Keratinocyte (primary cell): ENCODE data around the gene PTPN12. TPM values are rescaled to one million over a fixed set of nuclear protein-coding genes. Genes with fewer than 3 reads are reported as not detected.

Experiments
- DNase-seq: peaks from one replicate; pipeline ENCODE4 v3.0.0-alpha.2; 2011; ENCODE audit warnings: low read depth, missing footprints, low spot score
- FAIRE-seq: peaks from 2 replicates; lab custom pipeline; 2011; peaks lifted over from hg19 to GRCh38; lab: Jason Lieb, UNC
- H2AFZ ChIP-seq: 2 replicates; pipeline ENCODE4 v1.6.0; 2012; ENCODE audit warnings: low read length, control low read depth, inconsistent platforms; ENCODE audit not compliant: control insufficient read depth
- H3K27ac ChIP-seq: 2 replicates; pipeline ENCODE4 v1.5.1; 2011; ENCODE audit warnings: low read length; ENCODE audit not compliant: control insufficient read depth, insufficient read depth
- H3K27me3 ChIP-seq: 3 replicates; pipeline ENCODE4 v1.6.0; 2011; ENCODE audit warnings: low read length; ENCODE audit not compliant: control insufficient read depth, insufficient read depth; ENCODE audit errors: extremely low read depth
- H3K36me3 ChIP-seq, 2 experiments: 2 replicates in 1 of 2; 3 replicates in 1 of 2; pipeline ENCODE4 v1.5.1; 2011; ENCODE audit warnings: low read length in 2 of 2, mild to moderate bottlenecking in 1 of 2; ENCODE audit not compliant: control insufficient read depth in 2 of 2, insufficient read depth in 2 of 2; ENCODE audit errors: extremely low read depth in 1 of 2
- H3K4me1 ChIP-seq: 3 replicates; pipeline ENCODE4 v1.5.1; 2011; ENCODE audit warnings: low read length; ENCODE audit not compliant: control insufficient read depth, insufficient read depth; ENCODE audit errors: extremely low read depth
- H3K4me2 ChIP-seq: 3 replicates; pipeline ENCODE4 v1.6.0; 2011; ENCODE audit warnings: low read depth, low read length; ENCODE audit not compliant: control insufficient read depth, insufficient read depth; ENCODE audit errors: extremely low read depth
- H3K4me3 ChIP-seq, 3 experiments: fragments of 200-600 bp in 1 of 3; sonication (generic) in 1 of 3; 2 replicates in 2 of 3; 3 replicates in 1 of 3; pipeline ENCODE4 v1.5.1; 2011 to 2016; ENCODE audit warnings: low read length in 3 of 3, mild to moderate bottlenecking in 3 of 3, control low read depth in 2 of 3, inconsistent platforms in 1 of 3, low read depth in 1 of 3, mixed read lengths in 1 of 3, mixed run types in 1 of 3, moderate library complexity in 1 of 3; ENCODE audit not compliant: control insufficient read depth in 2 of 3, insufficient read depth in 2 of 3; ENCODE audit errors: extremely low read depth in 1 of 3
- H3K79me2 ChIP-seq: 2 replicates; pipeline ENCODE4 v1.6.0; 2012; ENCODE audit warnings: low read length; ENCODE audit not compliant: control insufficient read depth, insufficient read depth
- H3K9ac ChIP-seq: 3 replicates; pipeline ENCODE4 v1.6.0; 2011; ENCODE audit warnings: low read length; ENCODE audit not compliant: control insufficient read depth, insufficient read depth; ENCODE audit errors: extremely low read depth
- H3K9me1 ChIP-seq: 3 replicates; pipeline ENCODE4 v1.6.0; 2011; ENCODE audit warnings: low read length; ENCODE audit not compliant: control insufficient read depth, insufficient read depth; ENCODE audit errors: extremely low read depth
- H3K9me3 ChIP-seq: 2 replicates; pipeline ENCODE4 v1.5.1; 2012; ENCODE audit warnings: low read depth, low read length; ENCODE audit not compliant: control insufficient read depth
- H4K20me1 ChIP-seq: 3 replicates; pipeline ENCODE4 v1.6.0; 2011; ENCODE audit warnings: low read length; ENCODE audit not compliant: control insufficient read depth, insufficient read depth; ENCODE audit errors: extremely low read depth
- CTCF ChIP-seq, 3 experiments: IDR thresholded peaks in 1 of 3; conservative IDR thresholded peaks in 1 of 3; optimal IDR thresholded peaks in 1 of 3; 2 replicates in 2 of 3; 3 replicates in 1 of 3; pipeline versions ENCODE3 to v1.5.1; 2011; ENCODE audit warnings: low read length in 3 of 3, mild to moderate bottlenecking in 3 of 3, moderate library complexity in 2 of 3, control low read depth in 1 of 3, inconsistent platforms in 1 of 3; ENCODE audit not compliant: insufficient read depth in 2 of 3; ENCODE audit errors: extremely low read depth in 1 of 3
- EZH2 ChIP-seq: IDR thresholded peaks from one replicate; pipeline ENCODE4 v1.6.1; 2012; ENCODE audit warnings: inconsistent platforms, mild to moderate bottlenecking, low read length, moderate library complexity
- dilution Hi-C: fragments of 300-500 bp; cut with MboI; formaldehyde crosslinking; loops from one replicate; pipeline ENCODE4 v1.7.0; 2020; ENCODE audit warnings: low sequenced_read_pairs; ENCODE audit not compliant: extremely low pct_ligation_motif_present
- polyA plus RNA-seq, 5 experiments: library from polyadenylated mRNA; depleted of rRNA in 3 of 5; stranded (reverse) in 3 of 5; stranded (forward) in 1 of 5; unstranded in 1 of 5; fragments of >200 nt; gene quantifications; 1 replicate in 1 of 5; 2 replicates in 3 of 5; 3 replicates in 1 of 5; pipeline versions ENCODE4 v1.2.1 to v1.2.3, GENCODE V29; 2011 to 2012; ENCODE audit warnings: missing spikeins in 2 of 5, low read depth in 1 of 5, low replicate concordance in 1 of 5

Gene PTPN12
- polyA plus RNA-seq, 1 donor (not counting 4 experiments of a cell fraction or from before 2014, with no cell fraction given), result 61.1 TPM

- H2AFZ ChIP-seq, result no peak overlapping the region
- no peak overlapping the region for H3K27ac ChIP-seq
- dilution Hi-C loops, result no loop called here
- H3K79me2 ChIP-seq, result peaks cover 4% of the 10 kb centered on the region
- no peak overlapping the region for H3K4me2 ChIP-seq
- no peaks in the 10 kb centered on the region for H4K20me1 ChIP-seq
- FAIRE-seq (peak; percentile 17), DNase-seq (no peak)
- H3K4me1 ChIP-seq, result no peaks in the 10 kb centered on the region
- no peak overlapping the region for H3K4me3 ChIP-seq
- H3K36me3 ChIP-seq, result peaks cover 20 to 26% of the 10 kb centered on the region in 2 experiments
- H3K9me1 ChIP-seq, result no peaks in the 10 kb centered on the region
- no peaks in the 10 kb centered on the region for H3K9me3 ChIP-seq
- H3K9ac ChIP-seq, result no peak overlapping the region
- TF ChIP-seq CTCF (optimal IDR thresholded peaks at IDR 0.05 in 1 of 3, IDR thresholded peaks at IDR 0.05 in 1 of 3, conservative IDR thresholded peaks at IDR 0.05 in 1 of 3; ENCODE audit: extremely low read depth in 1 of 3, insufficient read depth in 2 of 3, low read length in 3 of 3), result no peak
- no peak for TF ChIP-seq EZH2
- no peaks in the 10 kb centered on the region for H3K27me3 ChIP-seq
These were observed 90.2 kb downstream of the PTPN12 start for GRCh38 chr7:77627309-77627676.

DNA sequence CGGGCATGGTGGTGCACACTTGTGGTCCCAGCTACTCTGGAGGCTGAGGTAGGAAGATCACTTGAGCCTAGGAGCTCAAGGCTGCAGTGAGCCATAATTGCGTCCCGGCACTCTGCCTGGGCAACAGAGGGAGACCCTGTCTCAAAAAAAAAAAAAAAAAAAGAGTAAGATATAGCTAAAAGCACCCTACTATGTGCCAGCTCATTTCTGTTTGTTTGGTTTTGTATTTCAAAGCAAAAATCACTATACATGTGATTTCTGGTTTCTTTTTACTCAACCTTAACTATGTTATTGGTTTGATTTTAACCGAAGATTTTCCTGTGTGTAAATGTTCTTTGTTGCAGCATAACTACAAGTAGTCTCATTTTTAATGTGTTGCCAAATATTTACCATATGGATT lies 92.7 kb downstream of the PTPN12 start:
- H3K9me1 ChIP-seq, result no peaks in the 10 kb centered on the region
- no peak overlapping the region for H3K27ac ChIP-seq
- no peaks in the 10 kb centered on the region for H3K27me3 ChIP-seq
- no peak overlapping the region for H2AFZ ChIP-seq
- H3K36me3 ChIP-seq, result peaks cover 19 to 22% of the 10 kb centered on the region in 2 experiments
- H3K79me2 ChIP-seq, result peaks cover 4% of the 10 kb centered on the region
- H4K20me1 ChIP-seq, result no peaks in the 10 kb centered on the region
- TF ChIP-seq EZH2 (no peak), CTCF (optimal IDR thresholded peaks at IDR 0.05 in 1 of 3, IDR thresholded peaks at IDR 0.05 in 1 of 3, conservative IDR thresholded peaks at IDR 0.05 in 1 of 3; ENCODE audit: extremely low read depth in 1 of 3, insufficient read depth in 2 of 3, low read length in 3 of 3) (no peak)
- H3K9me3 ChIP-seq, result no peaks in the 10 kb centered on the region
- no peak overlapping the region for H3K9ac ChIP-seq
- H3K4me3 ChIP-seq, result no peak overlapping the region
- dilution Hi-C loops, result no loop called here
- no peak for FAIRE-seq
- DNase-seq, result no peak
- no peaks in the 10 kb centered on the region for H3K4me1 ChIP-seq
- H3K4me2 ChIP-seq, result no peak overlapping the region
